GM19467 (cell line): ENCODE data around the gene NPAS3.

ENCODE experiments used
- ATAC-seq: cut with Tn5 transposase; IDR thresholded peaks from one replicate; pipeline ENCODE4 v1.9.1; 2021; ENCODE audit warnings: mild to moderate bottlenecking, moderate library complexity; ENCODE audit not compliant: unreplicated experiment

NPAS3 gene

DNA sequence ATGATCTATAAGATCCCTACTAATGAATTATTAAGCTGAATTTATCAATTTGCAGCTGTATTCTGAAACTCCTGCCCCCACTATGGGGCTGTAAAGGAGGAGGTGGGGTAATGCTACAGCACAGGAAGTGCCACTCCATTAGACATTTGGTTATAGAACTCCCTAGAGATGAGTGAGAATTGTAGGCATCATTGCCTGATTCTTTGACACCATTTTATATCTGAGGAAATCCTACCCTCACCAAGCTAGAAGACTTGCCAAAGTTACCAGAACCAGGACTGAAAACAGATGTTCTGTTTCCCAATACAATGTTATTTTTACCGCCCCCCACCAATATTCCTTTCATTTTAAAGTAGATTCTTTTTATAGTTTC lies 829.8 kb downstream of the NPAS3 start:
- ATAC-seq, result no peak

DNA sequence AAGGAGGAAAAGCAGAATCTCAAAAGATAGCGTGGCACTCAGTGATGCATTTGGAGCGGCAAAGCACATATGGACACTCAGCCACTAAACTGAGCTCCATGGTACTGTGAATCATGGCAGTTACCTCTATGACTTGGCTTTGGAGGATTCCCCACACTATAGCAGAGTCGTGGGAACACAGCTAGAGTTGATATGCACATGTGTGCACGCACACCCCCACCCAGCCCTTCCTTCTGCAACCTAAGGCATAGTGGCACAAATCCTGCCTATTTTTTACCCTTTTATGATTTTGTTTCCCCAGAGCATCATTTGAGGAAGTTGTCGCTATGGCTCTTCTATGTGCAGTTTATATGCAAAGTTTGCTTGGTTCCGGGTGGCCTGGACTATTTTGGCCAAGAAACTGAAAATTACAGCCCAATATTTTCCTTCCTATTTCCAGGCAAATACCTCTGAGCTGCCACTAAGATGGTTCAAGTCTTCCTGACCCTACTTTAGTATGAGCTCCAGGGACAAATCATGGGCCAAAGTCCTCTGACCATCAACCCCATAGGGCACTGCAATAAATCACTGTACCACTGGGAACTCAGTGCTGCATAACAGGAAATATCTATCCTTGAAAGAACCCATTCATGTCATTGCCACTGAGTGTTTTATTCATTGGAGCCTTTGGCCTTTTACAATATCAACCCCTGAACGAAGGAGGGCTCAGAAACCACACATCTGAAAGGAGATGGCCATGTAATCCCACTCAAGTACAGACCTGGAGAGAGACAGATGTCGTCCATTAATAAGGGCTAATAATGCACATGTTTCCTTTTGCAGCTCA lies 834.7 kb downstream of the NPAS3 start:
- ATAC-seq, result no peak

DNA sequence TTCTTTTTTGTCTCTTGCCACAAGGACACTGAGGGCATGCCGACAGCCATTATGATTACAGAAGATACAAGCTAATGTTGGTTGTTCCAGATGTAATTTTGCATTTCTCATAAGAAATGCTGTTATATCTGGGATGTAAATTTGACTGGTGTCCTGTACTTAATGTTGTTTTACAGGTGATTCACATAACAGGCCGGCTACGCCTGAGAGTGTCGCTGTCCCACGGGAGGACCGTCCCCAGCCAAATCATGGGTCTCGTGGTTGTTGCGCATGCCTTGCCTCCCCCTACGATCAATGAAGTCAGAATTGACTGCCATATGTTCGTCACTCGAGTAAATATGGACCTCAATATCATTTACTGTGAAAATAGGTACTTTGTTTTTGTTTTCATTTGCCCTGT lies 835.5 kb downstream of the NPAS3 start:
- ATAC-seq, result no peak

DNA sequence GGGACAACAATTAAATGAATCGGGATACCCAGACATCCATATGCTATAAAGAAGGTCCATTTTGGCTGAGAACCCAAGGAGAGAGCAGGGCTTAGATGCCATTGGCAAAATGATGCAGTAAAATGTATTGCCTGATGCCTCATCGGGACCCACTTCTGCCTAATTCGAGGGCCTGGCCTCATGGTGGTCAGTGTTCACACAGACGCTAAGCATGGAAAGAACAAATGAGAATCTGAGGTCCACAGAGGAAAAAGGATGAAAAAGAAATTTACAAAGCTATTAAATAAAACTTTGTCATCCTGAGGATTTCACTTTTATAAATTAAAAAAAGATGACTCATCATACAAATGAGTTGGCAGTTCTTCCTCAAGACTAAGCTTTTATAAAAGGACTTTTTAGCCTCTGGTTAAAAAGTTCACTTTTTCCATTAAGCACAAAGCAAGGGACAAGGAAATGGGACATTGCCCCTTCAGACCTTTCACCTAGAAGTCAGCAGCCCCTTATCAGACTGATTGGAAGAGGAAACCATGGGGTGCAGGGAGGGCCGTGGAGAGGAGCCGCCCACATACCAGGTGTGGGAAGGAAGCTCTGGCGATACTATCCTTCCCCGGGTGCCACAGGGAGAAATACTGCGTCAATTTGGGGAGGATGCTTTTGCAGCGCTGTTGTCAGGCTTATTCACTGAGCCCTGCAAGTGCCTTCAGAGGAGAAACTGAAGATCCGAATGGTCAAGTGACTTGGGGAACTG lies 836.2 kb downstream of the NPAS3 start:
- no peak for ATAC-seq

DNA sequence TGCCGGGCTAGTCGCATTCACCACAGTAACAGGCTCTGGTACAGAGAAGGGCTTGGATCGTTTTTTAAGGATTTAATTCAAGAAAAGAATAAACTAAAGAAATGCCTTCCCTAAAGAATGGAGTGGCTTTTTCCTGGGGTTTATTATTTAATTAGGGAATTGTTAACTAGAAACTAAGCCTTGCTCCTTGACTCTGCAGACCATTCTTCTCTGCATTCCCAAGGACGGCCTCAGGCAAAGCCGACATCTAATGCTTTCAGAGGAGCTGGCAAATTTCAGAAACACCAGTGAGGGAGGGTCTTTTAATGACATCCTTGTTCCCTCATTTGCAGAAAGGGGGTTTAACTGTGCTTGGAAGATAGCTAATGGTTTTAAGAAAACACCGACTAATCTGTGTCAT lies 838.2 kb downstream of the NPAS3 start:
- no peak for ATAC-seq

DNA sequence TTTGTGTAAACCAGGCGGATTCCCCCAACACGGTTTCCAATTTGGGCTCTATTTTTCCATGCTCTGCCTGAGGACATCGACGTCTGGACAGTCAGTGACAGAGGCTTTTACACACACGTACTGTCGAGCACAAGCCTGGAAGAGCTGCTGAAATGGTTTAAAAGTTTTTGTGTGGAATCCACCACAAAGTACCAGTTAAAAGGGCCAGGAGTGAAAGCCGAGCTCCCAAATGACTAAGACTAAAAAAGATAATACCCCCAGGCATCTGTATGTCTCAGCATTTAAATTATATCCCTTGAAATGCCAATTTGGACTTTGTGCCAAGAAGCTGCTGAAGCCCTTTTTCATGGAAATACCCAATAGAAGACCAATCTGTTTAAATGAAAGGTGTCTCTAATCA lies 839.0 kb downstream of the NPAS3 start:
- ATAC-seq, result no peak

DNA sequence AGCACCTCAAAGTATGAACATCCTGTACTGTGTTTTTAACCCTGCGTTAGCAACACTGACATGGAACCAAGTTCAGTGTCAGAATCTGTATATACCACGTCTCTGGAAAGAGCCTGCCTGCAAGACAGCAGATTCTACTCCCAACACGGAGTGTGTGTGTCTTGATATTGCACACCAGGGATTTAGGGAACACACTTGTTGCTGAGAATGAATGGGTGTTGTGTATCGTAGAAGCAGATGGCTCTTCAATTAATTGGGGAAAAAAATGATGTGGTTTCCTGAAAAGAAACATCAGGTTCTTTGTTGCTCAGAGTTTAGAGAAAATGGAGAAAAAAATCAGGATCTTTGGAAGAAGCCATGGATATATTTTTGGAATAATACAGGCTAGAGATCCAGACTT lies 841.4 kb downstream of the NPAS3 start:
- ATAC-seq, result no peak

DNA sequence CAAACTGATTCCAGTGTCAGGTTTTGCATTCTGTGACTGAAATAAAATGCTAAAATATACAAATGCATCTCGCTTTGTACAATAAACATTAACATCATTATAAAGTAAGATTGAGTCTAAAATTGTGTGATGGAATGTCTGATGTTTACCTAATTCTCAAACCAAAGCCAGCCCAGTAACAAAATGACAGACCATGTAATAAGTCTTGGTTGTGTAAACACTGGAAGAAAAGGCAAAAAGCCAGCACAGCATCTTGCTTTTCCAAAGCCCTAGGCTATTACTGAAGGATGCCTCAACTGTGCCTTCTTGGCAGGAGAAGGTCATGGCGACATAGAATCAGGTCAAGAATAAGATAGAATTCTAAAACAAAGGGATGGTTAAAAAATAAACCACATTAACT lies 842.6 kb downstream of the NPAS3 start:
- no peak for ATAC-seq

DNA sequence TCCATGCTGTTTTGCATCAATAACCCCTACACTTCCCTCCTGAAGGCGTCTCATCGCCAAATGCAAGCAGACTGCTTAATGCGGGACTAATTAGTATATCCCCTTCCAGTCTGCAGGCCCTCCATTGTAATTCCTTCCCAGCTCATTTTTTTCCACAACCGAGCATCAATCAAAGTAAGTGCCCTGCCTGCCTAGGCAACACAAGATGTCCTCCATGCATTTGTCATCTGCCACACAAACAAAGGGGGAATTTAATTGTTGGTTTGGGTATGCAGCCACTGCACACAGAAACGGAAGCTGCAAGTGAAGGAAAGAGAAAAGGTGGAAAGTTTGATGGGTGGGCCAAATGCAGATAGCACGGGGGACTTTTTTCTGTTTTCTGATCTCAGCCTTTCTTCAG lies 844.2 kb downstream of the NPAS3 start:
- no peak for ATAC-seq

DNA sequence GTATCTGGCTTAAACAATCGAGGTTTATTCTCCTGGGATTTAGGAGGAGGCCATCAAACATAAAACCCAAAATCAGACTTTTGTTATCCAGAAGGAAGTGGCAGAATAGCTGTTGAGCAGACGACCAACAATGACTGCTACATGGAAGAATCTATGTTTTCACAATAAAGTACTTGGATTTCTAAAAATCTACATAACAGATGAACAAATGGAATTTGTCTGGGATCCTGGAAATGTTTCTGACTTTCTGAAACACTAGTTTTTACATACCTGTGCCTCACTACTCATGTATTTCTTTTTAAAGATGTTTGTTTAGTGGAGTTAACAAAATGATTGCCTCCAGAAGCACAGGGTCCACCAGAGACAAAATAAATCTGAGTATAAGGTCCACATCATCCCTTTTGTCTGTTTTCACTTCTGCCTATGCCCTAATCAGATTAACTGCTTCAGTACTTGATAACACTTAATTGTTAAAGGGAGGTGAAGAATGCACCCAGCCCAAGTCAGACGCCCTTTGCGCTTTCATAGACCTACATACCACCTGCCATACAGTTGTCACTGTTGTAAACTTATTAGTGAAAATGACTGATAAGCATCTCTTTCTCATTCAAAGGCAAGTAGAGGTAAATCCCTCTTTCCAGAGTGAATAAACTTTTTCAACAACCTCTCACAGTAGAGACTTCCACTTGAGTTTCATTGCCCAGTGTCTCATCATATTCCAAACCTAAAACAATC lies 847.6 kb downstream of the NPAS3 start:
- no peak for ATAC-seq

DNA sequence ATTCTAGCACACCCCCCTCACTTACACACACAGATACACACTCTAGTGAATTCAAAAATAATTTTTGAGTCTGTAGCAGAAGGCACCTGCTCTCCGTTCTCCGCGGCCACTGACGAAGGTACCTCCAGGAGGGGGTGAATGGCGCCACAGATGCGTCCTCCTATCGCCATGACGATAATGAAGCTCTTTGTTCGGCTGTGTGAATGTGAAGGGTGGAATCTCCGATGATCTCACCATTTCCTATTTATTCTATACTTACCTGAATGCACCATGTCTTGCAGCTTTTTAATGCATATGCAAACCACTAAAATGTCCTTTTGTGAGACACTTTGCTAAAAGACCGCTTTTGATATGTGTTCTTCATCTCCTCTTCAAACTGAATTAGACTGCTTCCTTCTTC lies 849.5 kb downstream of the NPAS3 start:
- ATAC-seq, result no peak

DNA sequence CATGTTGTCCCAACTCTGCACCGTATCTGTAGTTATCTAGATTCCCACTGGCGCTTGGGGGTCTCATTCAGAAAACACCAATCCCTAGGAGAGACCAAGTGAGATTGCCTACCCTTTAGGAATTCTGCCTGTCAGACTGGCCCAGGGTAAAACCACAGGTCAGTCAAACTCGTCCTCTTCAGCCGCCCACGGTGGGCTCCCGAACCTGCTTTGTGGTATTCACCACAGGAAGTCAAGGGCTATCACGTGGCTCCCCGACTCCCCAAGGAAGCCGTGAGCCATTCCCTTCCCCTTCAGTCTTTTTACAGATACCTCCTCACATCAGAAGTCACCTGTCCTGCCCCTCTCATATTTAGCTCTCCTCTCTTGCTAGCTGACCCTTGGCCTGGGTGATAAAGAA lies 852.3 kb downstream of the NPAS3 start:
- ATAC-seq, result no peak

DNA sequence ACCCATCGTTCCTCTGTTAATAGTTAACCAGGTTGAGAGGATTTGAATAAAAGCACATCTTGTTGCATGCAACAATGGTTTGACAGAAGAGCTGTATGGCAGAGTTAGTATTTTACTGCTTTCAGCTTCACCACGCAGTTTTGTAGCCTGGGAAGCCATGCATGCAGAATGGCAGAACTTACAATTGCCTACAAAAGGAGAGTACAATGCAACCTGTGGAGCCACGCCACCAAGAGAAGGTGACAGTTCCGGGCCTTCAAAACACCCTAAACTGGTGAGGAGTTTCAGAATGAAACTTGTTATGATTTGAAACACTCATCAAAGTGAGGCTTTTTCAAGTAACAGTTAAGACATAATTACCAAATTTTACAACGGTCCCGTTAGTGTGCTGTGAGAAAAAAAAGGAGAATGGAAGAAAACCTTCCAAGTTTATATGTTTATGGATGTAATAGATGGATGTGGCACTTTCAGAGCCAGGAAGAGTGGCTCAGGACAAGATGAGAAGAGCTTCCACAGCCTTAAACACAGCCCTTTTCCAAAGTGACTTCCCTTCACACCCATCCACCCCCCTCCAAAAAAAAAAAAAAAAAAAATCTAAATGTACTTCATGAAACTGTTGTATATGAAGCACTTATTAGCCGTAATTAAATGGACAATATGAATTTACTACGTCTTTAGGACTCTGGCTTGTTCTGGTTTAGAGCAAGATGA lies 853.5 kb downstream of the NPAS3 start:
- peak; percentile 68 for ATAC-seq

DNA sequence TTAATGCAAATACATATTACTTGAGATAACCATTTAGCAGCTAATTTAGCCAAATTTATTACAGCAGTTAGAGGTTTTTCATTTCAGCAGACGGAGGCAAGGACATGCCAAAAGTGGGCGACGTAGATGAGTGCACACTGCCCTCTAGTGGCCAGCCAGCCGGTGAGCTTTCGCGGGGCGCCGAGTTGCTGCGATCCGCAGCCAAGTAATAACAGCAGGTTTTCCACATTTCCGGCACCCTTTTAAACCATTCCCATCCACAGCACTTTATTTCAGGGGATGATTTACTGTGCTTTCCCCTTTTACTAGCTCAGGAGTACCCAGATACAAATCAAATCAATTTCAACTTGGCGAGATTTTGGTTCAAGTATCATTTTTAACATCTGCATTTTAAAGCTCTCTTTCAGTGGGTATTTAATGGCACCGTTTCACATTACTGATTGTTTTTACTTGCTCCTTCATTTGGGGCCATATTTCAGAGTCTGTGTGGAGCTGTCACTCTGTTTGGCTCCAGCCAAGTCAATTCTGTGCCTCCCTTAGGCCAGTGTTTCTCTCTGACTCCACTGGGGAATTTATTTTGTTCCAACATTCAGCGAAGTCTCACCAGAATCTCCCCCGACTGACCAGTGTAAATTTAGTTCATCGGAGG lies 854.2 kb downstream of the NPAS3 start:
- ATAC-seq, result peak; percentile 48

DNA sequence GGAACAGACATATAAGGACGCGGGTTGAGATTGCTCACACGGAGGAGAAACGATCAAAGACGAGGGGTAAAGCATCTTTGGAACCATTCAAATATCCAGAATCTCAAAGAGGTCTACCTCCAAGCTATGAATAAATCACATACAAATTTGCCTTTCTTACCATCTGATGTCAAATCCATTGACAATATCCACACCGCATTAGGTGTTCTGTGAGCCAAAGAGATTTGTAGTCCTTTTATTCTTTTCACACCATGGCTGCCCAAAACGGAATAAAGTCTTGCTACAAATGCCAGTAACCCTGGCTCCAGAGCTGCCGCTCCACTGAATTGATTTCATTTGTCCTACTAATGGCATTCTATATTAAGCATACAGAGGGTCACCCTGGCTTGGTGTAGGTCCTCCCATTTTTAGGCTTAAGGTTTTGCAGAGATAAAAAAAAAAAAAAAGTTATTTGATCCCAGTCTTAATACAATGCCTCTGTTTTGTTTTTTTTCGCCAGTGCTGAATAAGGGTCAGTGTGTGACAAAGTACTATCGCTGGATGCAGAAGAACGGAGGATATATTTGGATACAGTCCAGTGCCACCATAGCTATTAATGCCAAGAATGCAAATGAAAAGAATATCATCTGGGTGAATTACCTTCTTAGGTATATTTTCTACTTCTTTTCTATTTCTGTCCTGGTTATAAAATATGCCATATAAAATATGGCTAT lies 854.9 kb downstream of the NPAS3 start:
- no peak for ATAC-seq

DNA sequence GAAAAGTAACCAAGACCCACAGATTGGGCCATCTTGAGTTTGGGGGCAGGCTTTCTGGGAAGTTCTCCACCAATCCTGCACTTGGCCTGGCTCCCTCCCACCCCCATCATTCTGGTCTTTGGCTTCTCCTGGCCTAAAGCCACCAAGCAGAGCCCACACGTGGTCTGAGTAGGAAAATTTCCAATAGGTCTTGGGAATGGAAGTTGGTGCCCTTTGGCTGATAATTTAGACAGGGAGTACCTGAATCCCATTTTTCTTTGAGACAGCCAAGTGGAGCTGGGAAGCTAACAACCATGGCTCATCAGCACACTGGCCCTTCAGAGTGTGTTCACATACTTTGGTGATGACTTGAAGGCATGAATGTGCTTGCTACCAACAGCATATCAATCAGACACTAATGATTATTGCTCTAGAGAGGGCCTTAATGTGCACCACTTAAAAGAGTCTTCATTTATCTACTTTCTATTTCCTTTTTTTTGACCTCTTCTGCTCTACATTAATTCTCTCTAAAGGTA lies 856.2 kb downstream of the NPAS3 start:
- ATAC-seq, result no peak

DNA sequence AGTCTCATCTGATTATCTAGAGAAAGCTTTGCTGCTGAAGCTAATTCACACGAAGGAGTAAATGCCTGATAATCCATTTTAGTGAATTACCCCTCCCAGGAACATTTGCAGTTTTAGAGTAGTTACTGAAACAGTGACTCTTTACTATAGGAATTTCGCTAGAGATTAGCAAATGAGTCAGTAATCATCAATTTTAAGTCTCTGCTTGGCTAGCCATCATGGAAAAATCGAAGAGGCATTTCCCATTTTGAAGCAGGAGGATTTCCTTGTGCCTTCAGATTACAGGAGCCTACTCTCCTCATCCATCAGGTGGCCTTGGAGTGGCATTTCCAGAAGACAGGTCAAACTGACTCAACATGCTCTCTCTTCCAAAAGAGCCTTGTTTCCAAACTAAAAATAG lies 857.7 kb downstream of the NPAS3 start:
- ATAC-seq, result no peak

DNA sequence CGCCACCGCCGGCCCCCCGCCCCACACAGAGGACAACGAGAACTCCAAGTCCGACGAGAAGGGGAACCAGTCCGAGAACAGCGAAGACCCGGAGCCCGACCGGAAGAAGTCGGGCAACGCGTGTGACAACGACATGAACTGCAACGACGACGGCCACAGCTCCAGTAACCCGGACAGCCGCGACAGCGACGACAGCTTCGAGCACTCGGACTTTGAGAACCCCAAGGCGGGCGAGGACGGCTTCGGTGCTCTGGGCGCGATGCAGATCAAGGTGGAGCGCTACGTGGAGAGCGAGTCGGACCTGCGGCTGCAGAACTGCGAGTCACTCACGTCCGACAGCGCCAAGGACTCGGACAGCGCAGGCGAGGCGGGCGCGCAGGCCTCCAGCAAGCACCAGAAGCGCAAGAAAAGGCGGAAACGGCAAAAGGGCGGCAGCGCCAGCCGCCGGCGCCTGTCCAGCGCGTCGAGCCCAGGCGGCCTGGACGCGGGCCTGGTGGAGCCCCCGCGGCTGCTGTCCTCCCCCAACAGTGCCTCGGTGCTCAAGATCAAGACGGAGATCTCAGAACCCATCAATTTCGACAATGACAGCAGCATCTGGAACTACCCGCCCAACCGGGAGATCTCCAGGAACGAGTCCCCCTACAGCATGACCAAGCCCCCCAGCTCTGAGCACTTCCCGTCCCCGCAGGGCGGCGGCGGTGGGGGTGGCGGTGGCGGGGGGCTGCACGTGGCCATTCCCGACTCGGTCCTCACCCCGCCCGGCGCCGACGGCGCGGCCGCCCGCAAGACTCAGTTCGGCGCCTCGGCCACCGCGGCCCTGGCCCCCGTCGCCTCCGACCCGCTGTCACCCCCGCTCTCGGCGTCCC lies 861.3 kb downstream of the NPAS3 start:
- ATAC-seq, result no peak

DNA sequence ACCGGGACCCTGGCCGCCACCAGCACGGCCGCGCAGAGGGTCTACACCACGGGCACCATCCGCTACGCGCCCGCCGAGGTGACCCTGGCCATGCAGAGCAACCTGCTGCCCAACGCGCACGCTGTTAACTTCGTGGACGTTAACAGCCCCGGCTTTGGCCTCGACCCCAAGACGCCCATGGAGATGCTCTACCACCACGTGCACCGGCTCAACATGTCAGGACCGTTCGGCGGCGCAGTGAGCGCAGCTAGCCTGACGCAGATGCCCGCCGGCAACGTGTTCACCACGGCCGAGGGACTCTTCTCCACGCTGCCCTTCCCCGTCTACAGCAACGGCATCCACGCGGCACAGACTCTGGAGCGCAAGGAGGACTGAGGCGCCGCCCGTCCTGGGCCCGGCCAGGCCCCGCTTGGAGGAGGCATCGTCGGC lies 862.1 kb downstream of the NPAS3 start:
- no peak for ATAC-seq
